ENCODE measurements around the gene PLEKHF1. TPM values are rescaled to one million over a fixed set of nuclear protein-coding genes. Genes with fewer than 3 reads are reported as not detected.
A peak's percentile ranks its signal among the peaks of the same experiment; 100 is the strongest.

Gene PLEKHF1
- total RNA-seq, 1 donor from 2014 or later: 26.7 TPM

- no peaks in the 10 kb centered on the region for H3K27me3 Mint-ChIP-seq
- peaks cover 68% of the 10 kb centered on the region for H3K4me1 Mint-ChIP-seq
- peaks cover 35% of the 10 kb centered on the region for H3K36me3 Mint-ChIP-seq (ENCODE audit: low read depth)
- peak overlapping the region; percentile 93 for H3K4me3 Mint-ChIP-seq
- H3K27ac Mint-ChIP-seq: peak overlapping the region; percentile 84
- no peaks in the 10 kb centered on the region for H3K9me3 Mint-ChIP-seq
- DNase-seq: peak; percentile 71
- intact Hi-C loops (cut with micrococcal nuclease): no loop called here
Measured at GRCh38 chr19:29712744-29713516, 47.7 kb downstream of the PLEKHF1 start.

GRCh38 chr19:29714371-29714952 lies 49.2 kb downstream of the PLEKHF1 start:
- H3K4me1 Mint-ChIP-seq: peaks cover 58% of the 10 kb centered on the region
- H3K4me3 Mint-ChIP-seq: peak overlapping the region; percentile 93
- DNase-seq: no peak
- no peaks in the 10 kb centered on the region for H3K27me3 Mint-ChIP-seq
- intact Hi-C loops (cut with micrococcal nuclease): loop anchor here (1.0 to 2.0 kb wide), 3 partner anchors 9 to 130 kb away; no protein-coding TSS in a partner anchor
- H3K9me3 Mint-ChIP-seq: no peaks in the 10 kb centered on the region
- H3K27ac Mint-ChIP-seq: peak overlapping the region; percentile 89
- peaks cover 24% of the 10 kb centered on the region for H3K36me3 Mint-ChIP-seq (ENCODE audit: low read depth)

GRCh38 chr19:29714953-29715700 lies 49.9 kb downstream of the PLEKHF1 start, which contains the start of gene C19orf12:
Gene C19orf12 (minus strand): TSS chr19:29715261. CDS start chr19:29708413, 6,848 bp downstream.
- Mint-ChIP-seq H3K36me3 (ENCODE audit: low read depth) (peaks cover 24% of the 10 kb centered on the region), H3K9me3 (no peaks in the 10 kb centered on the region), H3K27ac (peak within 1 kb of the TSS; percentile 99), H3K27me3 (peaks cover under 1% of the 10 kb centered on the region), H3K4me3 (peak within 1 kb of the TSS; percentile 93), H3K4me1 (peaks cover 53% of the 10 kb centered on the region)
- DNase-seq: peak; percentile 92
- intact Hi-C loops (cut with micrococcal nuclease): loop anchor here (1.0 to 5.0 kb wide), 5 partner anchors 10 to 157 kb away; no protein-coding TSS in a partner anchor

- intact Hi-C loops (cut with micrococcal nuclease): loop anchor here (1.0 to 5.0 kb wide), 7 partner anchors 22 to 156 kb away; partner anchors contain the start of gene POP4
- Mint-ChIP-seq H3K27me3 (peaks cover 4% of the 10 kb centered on the region), H3K36me3 (ENCODE audit: low read depth) (peaks cover 20% of the 10 kb centered on the region), H3K9me3 (no peaks in the 10 kb centered on the region), H3K4me3 (peak overlapping the region; percentile 93), H3K27ac (peak overlapping the region; percentile 99), H3K4me1 (peaks cover 45% of the 10 kb centered on the region)
- peak; percentile 68 for DNase-seq
Measured at GRCh38 chr19:29715701-29716581, 50.7 kb downstream of the PLEKHF1 start.

GRCh38 chr19:29717051-29717450 lies 51.8 kb downstream of the PLEKHF1 start:
- no peak overlapping the region for H3K27ac Mint-ChIP-seq
- H3K36me3 Mint-ChIP-seq (ENCODE audit: low read depth): peaks cover 15% of the 10 kb centered on the region
- intact Hi-C loops (cut with micrococcal nuclease): loop anchor here (5.0 kb wide), 2 partner anchors 35 to 155 kb away; no protein-coding TSS in a partner anchor
- peaks cover 11% of the 10 kb centered on the region for H3K27me3 Mint-ChIP-seq
- DNase-seq: no peak
- H3K4me3 Mint-ChIP-seq: no peak overlapping the region
- no peaks in the 10 kb centered on the region for H3K9me3 Mint-ChIP-seq
- peaks cover 35% of the 10 kb centered on the region for H3K4me1 Mint-ChIP-seq

- H3K4me3 Mint-ChIP-seq: peak overlapping the region; percentile 70
Measured at GRCh38 chr19:29724102-29724641, 58.9 kb downstream of the PLEKHF1 start.

GRCh38 chr19:29724746-29725145 lies 59.5 kb downstream of the PLEKHF1 start:
- H3K36me3 Mint-ChIP-seq (ENCODE audit: low read depth): no peaks in the 10 kb centered on the region
- no peak overlapping the region for H3K27ac Mint-ChIP-seq
- H3K27me3 Mint-ChIP-seq: peaks cover 56% of the 10 kb centered on the region
- intact Hi-C loops (cut with micrococcal nuclease): loop anchor here (10.0 kb wide), 1 partner anchor 500 kb away; no protein-coding TSS in a partner anchor
- H3K4me3 Mint-ChIP-seq: no peak overlapping the region
- peaks cover 2% of the 10 kb centered on the region for H3K4me1 Mint-ChIP-seq
- no peaks in the 10 kb centered on the region for H3K9me3 Mint-ChIP-seq
- no peak for DNase-seq

More at GRCh38 chr19:29724102-29724641, 58.9 kb downstream of the PLEKHF1 start:
- H3K27me3 Mint-ChIP-seq: peaks cover 50% of the 10 kb centered on the region
- peaks cover 2% of the 10 kb centered on the region for H3K4me1 Mint-ChIP-seq
- H3K36me3 Mint-ChIP-seq (ENCODE audit: low read depth): no peaks in the 10 kb centered on the region
- intact Hi-C loops (cut with micrococcal nuclease): loop anchor here (10.0 kb wide), 1 partner anchor 501 kb away; no protein-coding TSS in a partner anchor
- H3K9me3 Mint-ChIP-seq: no peaks in the 10 kb centered on the region
- peak; percentile 71 for DNase-seq
- no peak overlapping the region for H3K27ac Mint-ChIP-seq

Other genes starting within 250 kb of the PLEKHF1 start
- gene VSTM2B, start 139.5 kb upstream of the PLEKHF1 start, total RNA-seq: not detected in 2 replicates
- 121 TPM in 2 replicates for gene POP4, start 59.2 kb upstream of the PLEKHF1 start, total RNA-seq
- gene C19orf12, start 49.8 kb downstream of the PLEKHF1 start, total RNA-seq: 41.4 and 41.6 TPM in 2 replicates
- gene CCNE1, start 146.5 kb downstream of the PLEKHF1 start, total RNA-seq: 54.5 and 55.8 TPM in 2 replicates

Measured in activated CD4-positive, alpha-beta T cell treated with anti-CD3 and anti-CD28 coated beads, Interleukin-2, amount 10 ng/mL, durations not matched to agents 24 days and 14 days (primary cell).